ENCODE measurements around the gene IL12A. TPM values are rescaled to one million over a fixed set of nuclear protein-coding genes. Genes with fewer than 3 reads are reported as not detected.

The IL12A gene
- total RNA-seq (2021; ENCODE audit: unreplicated experiment) (not detected), Bru-seq, nascent RNA (percentile 32 among the genes with signal in this experiment), BruChase-seq, experiment 1, labeled RNA remaining after a 2-hour chase (percentile 25 among the genes with signal in this experiment), BruChase-seq, experiment 2, labeled RNA remaining after a 6-hour chase (percentile 10 among the genes with signal in this experiment)
- not detected for polyA plus RNA-seq (2012; ENCODE audit: insufficient read length)
- long read RNA-seq, partial matches to known transcripts = 0 of 1 reads
- long read RNA-seq, other reads (novel, unspliced or antisense) = 1 of 1 reads

- ATAC-seq = peak; percentile 98
- H3K27me3 ChIP-seq (ENCODE audit: control insufficient read depth, insufficient read depth, low read length) = no peaks in the 10 kb centered on the region
- H3K27ac ChIP-seq (ENCODE audit: low read length) = no peak within 1 kb of the TSS
- DNase-seq (ENCODE audit: low read depth, low spot score) = no peak
- intact Hi-C loops (cut with micrococcal nuclease; ENCODE audit: unreplicated experiment) (no loop called here), in situ Hi-C loops (cut with HindIII; ENCODE audit: low pct_unique_long_range_greater_than_20kb, low sequenced_read_pairs) (no loop called here)
- no peaks in the 10 kb centered on the region for H3K36me3 ChIP-seq (ENCODE audit: control insufficient read depth, insufficient read depth, low read length)
- ChIA-PET POLR2A (no interaction called here), CTCF (interaction anchor here (0.5 to 3.2 kb wide), 8 partner anchors 14 to 473 kb away, joined by 3 to 12 read pairs (median 4); partner anchors contain the start of gene SCHIP1)
- H3K9me3 ChIP-seq (ENCODE audit: control insufficient read depth, insufficient read depth, low read depth, low read length) = no peaks in the 10 kb centered on the region
- BruUV-seq (replicated peaks) = no TSS peak
- peak within 1 kb of the TSS; percentile 59 to 67 for H3K4me3 ChIP-seq (ENCODE audit: low read depth in 2 of 2, low read length in 2 of 2)
- TF ChIP-seq SIN3A (IDR thresholded peaks at IDR 0.05; ENCODE audit: borderline replicate concordance, insufficient read depth, low read depth, low read length) (0 out of 2 replicates have a peak, but pooled peaks have one; percentile 30), TCF7L2 (IDR thresholded peaks at IDR 0.05; ENCODE audit: low read depth, low read length) (no peak), POLR2AphosphoS5 (IDR thresholded peaks at IDR 0.05; ENCODE audit: low read depth, low read length) (no peak), CTCF (IDR thresholded peaks at IDR 0.05) (peak; percentile 99)
- TF ChIP-seq, protein P1, sequence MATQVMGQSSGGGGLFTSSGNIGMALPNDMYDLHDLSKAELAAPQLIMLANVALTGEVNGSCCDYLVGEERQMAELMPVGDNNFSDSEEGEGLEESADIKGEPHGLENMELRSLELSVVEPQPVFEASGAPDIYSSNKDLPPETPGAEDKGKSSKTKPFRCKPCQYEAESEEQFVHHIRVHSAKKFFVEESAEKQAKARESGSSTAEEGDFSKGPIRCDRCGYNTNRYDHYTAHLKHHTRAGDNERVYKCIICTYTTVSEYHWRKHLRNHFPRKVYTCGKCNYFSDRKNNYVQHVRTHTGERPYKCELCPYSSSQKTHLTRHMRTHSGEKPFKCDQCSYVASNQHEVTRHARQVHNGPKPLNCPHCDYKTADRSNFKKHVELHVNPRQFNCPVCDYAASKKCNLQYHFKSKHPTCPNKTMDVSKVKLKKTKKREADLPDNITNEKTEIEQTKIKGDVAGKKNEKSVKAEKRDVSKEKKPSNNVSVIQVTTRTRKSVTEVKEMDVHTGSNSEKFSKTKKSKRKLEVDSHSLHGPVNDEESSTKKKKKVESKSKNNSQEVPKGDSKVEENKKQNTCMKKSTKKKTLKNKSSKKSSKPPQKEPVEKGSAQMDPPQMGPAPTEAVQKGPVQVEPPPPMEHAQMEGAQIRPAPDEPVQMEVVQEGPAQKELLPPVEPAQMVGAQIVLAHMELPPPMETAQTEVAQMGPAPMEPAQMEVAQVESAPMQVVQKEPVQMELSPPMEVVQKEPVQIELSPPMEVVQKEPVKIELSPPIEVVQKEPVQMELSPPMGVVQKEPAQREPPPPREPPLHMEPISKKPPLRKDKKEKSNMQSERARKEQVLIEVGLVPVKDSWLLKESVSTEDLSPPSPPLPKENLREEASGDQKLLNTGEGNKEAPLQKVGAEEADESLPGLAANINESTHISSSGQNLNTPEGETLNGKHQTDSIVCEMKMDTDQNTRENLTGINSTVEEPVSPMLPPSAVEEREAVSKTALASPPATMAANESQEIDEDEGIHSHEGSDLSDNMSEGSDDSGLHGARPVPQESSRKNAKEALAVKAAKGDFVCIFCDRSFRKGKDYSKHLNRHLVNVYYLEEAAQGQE (IDR thresholded peaks at IDR 0.05; ENCODE audit: insufficient read depth in 1 of 2, low read depth in 2 of 2, low read length in 1 of 2) = no peak
- no peaks in the 10 kb centered on the region for H3K4me1 ChIP-seq (ENCODE audit: control insufficient read depth, insufficient read depth, low read length)
Observed at GRCh38 chr3:159988617-159989271, at the start of gene IL12A. IL12A (plus strand) TSS chr3:159988835.

GRCh38 chr3:159941038-159942000 lies 47.3 kb upstream of the IL12A start:
- no peak overlapping the region for H3K27ac ChIP-seq (ENCODE audit: low read length)
- intact Hi-C loops (cut with micrococcal nuclease; ENCODE audit: unreplicated experiment) = no loop called here
- in situ Hi-C loops (cut with HindIII; ENCODE audit: low pct_unique_long_range_greater_than_20kb, low sequenced_read_pairs) = no loop called here
- H3K9me3 ChIP-seq (ENCODE audit: control insufficient read depth, insufficient read depth, low read depth, low read length) = no peaks in the 10 kb centered on the region
- CTCF ChIA-PET = no interaction called here
- BruUV-seq (replicated peaks) = no TSS peak
- no peaks in the 10 kb centered on the region for H3K4me1 ChIP-seq (ENCODE audit: control insufficient read depth, insufficient read depth, low read length)
- ATAC-seq = no peak
- H3K36me3 ChIP-seq (ENCODE audit: control insufficient read depth, insufficient read depth, low read length) = no peaks in the 10 kb centered on the region
- no peak overlapping the region for H3K4me3 ChIP-seq (ENCODE audit: low read depth in 2 of 2, low read length in 2 of 2)
- TF ChIP-seq, protein P1 (IDR thresholded peaks at IDR 0.05; ENCODE audit: insufficient read depth in 1 of 2, low read depth in 2 of 2, low read length in 1 of 2) = no peak
- TF ChIP-seq SIN3A (IDR thresholded peaks at IDR 0.05; ENCODE audit: borderline replicate concordance, insufficient read depth, low read depth, low read length) (no peak), CTCF (IDR thresholded peaks at IDR 0.05) (no peak)
- POLR2A ChIA-PET = no interaction called here
- no peak for DNase-seq (ENCODE audit: low read depth, low spot score)
- H3K27me3 ChIP-seq (ENCODE audit: control insufficient read depth, insufficient read depth, low read length) = peaks cover 2% of the 10 kb centered on the region; the same call in 1 of the 2 replicates

Data from Panc1 (cell line).